Fibroblast of villous mesenchyme (primary cell): ENCODE results near the gene FZD1. TPM values are rescaled to one million over a fixed set of nuclear protein-coding genes. Genes with fewer than 3 reads are reported as not detected.
A peak's percentile ranks its signal among the peaks of the same experiment; 100 is the strongest.

ENCODE experiments used
- DNase-seq: peaks from one replicate; pipeline ENCODE4 v3.0.0-alpha.2; 2010; ENCODE audit warnings: low read depth
- H3K4me3 ChIP-seq: 2 replicates; pipeline ENCODE4 v1.5.1; 2011; ENCODE audit warnings: low read depth, mild to moderate bottlenecking, low read length
- total RNA-seq: library from RNA; depleted of rRNA; stranded (reverse); fragments of >200 nt; gene quantifications from 2 replicates; pipeline ENCODE4 v1.2.3, GENCODE V29; 2012
- TF ChIP-seq, protein P1 (sequence below): IDR thresholded peaks from 2 replicates; pipeline ENCODE4 v1.5.1; 2012; ENCODE audit warnings: low read depth, mild to moderate bottlenecking, low read length; ENCODE audit not compliant: insufficient read depth

FZD1 gene
- total RNA-seq, 1 donor, result 5.2 TPM

DNA sequence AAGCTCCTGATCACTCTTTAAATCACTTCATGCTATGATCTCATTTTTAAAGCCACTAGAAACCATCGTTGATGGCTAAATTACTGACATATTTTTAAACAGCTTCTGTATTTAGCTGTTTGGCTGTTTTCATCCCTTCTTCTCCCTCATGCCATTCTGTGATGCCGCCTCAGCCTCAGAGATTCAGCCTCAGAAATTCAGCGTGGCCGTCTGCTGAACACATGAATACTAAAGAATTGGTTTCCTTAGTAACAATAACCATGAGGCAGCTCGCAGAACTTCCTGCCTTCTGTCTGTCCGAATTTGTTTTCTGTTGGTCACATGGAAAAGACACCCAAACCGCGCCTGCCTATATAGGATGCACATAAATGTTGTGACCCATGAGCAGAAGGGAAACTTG, 31.0 kb upstream of the FZD1 start:
- TF ChIP-seq, protein P1, sequence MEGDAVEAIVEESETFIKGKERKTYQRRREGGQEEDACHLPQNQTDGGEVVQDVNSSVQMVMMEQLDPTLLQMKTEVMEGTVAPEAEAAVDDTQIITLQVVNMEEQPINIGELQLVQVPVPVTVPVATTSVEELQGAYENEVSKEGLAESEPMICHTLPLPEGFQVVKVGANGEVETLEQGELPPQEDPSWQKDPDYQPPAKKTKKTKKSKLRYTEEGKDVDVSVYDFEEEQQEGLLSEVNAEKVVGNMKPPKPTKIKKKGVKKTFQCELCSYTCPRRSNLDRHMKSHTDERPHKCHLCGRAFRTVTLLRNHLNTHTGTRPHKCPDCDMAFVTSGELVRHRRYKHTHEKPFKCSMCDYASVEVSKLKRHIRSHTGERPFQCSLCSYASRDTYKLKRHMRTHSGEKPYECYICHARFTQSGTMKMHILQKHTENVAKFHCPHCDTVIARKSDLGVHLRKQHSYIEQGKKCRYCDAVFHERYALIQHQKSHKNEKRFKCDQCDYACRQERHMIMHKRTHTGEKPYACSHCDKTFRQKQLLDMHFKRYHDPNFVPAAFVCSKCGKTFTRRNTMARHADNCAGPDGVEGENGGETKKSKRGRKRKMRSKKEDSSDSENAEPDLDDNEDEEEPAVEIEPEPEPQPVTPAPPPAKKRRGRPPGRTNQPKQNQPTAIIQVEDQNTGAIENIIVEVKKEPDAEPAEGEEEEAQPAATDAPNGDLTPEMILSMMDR, result no peak
- no peak for DNase-seq
- H3K4me3 ChIP-seq, result no peak overlapping the region

DNA sequence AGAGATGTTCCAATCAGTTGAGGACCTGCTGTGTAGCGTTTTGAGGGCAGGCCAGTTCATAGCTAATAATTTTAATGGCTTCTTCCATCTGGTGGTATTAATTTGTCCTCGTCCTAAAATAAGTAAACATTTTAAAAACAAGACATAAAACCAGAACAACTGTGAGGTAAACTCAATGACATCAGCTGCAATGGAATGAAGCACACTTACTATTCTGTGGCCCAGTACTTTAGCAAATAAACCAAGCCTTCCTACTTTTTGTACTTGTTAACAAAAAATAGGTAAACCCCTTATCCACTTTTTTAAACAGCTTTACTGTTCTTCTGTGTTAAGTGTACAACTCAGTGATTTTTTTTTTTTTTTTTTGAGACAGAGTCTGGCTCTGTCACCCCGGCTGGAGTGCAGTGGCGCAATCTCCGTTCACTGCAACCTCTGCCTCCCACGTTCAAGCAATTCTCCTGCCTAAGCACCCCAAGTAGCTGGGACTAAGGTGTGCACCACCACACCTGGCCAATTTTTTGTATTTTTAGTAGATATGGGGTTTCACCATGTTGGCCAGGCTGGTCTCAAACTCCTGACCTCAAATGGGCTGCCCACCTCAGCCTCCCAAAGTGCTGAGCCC, 28.9 kb upstream of the FZD1 start:
- peak; percentile 73 for DNase-seq
- H3K4me3 ChIP-seq, result no peak overlapping the region
- TF ChIP-seq, protein P1, result no peak

DNA sequence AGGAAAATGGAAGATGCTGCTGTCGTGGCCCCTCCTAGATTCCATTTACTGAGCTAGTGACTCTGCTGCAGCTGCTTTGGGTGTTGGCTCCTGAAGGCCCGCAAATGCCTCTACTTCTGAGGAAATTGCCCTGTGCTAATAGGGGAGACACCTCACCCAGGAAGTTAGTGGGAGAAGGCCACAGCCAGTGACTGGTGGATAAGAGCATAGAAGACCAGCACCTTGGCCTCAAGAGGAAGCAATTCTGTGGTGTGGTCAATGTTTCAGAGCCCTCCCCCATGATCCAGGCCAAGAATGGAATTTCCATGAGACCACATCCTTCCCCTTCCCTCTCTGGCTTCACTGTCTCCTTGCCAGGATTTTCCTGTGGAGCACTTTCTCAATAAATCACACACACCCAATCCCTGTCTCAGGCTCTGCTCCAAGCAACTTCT, 25.0 kb upstream of the FZD1 start:
- TF ChIP-seq, protein P1, result no peak
- no peak overlapping the region for H3K4me3 ChIP-seq
- DNase-seq, result peak; percentile 88

DNA sequence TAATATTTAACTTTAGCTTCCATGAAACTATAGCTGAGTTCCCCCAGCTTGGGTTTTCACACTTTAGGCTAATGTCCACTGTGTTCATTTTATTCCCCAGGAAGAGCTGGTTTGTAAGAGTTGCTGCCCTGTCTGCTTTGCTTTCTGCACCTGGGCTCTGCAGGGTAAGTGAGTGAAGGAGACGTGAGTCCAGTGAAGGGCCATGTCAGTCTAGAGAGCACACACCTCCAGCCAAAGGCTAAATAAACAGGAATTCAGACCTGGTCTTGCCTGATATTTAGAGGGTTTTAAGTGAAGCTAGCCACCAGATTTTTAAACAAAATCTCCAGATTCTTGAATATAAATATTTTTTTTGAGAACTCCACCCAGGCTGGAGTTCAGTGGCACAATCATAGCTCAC, 24.5 kb upstream of the FZD1 start:
- no peak overlapping the region for H3K4me3 ChIP-seq
- TF ChIP-seq, protein P1, result no peak
- no peak for DNase-seq

DNA sequence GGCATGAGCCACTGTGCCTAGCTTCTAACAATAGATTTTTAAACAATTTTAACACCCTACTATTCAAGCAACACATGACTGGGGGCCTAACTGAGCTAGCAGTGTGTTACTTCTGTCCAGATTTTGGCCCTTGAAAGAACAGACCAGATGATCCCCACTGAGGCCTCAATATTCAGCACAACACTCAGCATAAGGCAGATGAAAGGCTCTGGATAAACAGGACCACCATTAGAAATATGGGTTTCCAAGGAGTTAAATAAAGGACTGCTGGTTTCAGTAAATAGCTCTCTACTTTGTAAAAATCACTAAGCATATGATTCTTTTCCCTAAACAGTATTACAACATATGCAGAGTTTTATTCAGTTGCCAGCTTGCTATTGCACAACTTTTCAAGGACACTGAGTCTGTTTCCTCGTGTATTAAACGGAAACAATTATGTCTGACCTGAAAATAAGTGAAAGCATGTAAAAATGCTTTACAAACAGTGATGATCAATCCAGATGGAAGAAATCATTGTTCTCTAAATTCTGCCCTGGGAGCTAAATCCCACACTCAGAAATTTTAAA, 23.8 kb upstream of the FZD1 start:
- H3K4me3 ChIP-seq, result no peak overlapping the region
- TF ChIP-seq, protein P1, result no peak
- DNase-seq, result peak; percentile 83

DNA sequence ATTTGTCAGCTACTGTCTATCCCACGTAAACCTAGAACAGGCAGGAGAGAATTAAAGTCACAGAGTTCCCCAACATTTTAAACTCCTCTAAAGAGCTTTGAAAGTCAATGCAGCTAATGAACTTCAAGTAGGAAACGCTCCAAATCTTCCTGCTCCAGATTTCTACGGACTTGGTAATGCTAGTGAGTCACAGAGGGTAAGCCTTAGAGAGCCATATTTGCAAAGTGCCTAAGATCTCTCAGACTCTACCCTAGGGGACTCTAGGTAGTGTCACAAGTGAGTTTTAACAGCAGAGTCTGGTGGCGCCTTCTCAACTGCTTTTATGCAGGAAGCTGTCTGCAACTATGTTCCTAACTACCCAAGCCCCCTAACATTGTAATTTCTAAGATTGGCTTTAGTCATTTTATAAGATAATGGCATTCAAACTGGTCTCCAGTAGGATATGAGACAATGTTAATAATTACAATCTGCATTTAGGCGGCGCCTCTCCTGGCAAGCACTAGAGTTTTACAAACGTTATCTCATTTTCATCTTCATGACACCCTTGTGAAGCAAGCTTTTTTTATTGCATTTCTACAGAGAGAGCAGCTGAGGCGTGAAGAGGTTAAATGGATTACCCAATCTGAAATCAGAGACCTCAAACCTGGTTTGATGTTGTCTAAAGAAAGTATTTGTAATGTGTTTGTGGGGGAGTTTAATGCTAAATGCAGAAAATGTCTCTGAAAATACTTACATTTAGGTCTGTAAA, 22.0 kb upstream of the FZD1 start:
- no peak overlapping the region for H3K4me3 ChIP-seq
- peak; percentile 56 for DNase-seq
- TF ChIP-seq, protein P1, result no peak
